ENCODE data around the gene UMODL1.
"Not testable (repeated sequence)": the region's sequence is repeated elsewhere in the genome, so short reads cannot be mapped to it uniquely, and the experiment has no call there.

The UMODL1 gene

DNA sequence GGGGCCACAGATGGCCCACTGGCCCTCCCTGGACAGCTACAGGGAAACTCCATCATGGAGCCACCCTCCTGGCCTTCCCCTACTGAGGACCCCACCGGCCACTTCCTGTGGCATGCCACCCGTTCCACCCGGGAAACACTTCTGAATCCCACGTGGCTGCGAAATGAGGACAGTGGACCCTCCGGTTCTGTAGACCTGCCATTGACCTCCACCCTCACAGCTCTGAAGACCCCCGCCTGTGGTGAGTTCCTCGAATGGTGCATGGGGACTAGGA lies 40.3 kb downstream of the UMODL1 start:
- no peak for DNase-seq (ENCODE audit: low read depth in 1 of 2, low spot score in 1 of 2)

DNA sequence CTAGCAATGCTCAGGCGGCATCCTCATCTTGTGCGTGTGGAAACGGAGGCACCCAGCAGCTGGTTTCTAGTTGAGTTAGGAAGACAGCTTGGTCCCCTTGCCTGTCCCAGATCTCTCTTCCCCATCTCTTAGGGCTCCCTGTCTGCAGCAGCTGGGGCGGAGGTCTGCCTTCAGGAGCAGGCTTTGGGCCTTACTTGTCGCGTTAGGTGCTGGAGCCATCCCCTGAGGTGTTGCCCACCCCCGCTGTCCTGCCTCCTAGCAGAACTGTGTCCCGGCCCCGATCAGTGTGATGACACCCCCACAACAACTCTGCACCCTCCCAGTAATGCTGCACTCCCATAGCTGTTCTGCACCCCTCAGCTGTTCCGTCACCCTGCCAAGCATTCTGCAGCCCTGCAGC lies 40.7 kb downstream of the UMODL1 start:
- no peak for DNase-seq (ENCODE audit: low read depth in 1 of 2, low spot score in 1 of 2)

DNA sequence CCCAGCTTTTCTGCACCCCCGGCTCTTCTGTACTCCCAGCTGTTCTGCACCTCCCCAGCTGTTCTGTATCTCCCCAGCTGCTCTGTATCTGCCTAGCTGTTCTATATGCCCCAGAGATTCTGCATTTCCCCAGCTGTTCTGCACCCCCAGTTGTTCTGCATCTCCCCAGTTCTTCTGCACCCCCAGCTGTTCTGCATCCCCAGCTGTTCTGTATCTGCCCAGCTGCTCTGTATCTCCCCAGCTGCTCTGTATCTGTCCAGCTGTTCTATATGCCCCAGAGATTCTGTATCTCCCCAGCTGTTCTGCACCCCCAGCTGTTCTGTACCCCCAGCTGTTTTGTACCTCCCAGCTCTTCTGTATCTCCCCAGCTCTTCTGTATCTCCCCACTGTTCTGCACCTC lies 41.1 kb downstream of the UMODL1 start:
- no peak for DNase-seq (ENCODE audit: low read depth in 1 of 2, low spot score in 1 of 2)

DNA sequence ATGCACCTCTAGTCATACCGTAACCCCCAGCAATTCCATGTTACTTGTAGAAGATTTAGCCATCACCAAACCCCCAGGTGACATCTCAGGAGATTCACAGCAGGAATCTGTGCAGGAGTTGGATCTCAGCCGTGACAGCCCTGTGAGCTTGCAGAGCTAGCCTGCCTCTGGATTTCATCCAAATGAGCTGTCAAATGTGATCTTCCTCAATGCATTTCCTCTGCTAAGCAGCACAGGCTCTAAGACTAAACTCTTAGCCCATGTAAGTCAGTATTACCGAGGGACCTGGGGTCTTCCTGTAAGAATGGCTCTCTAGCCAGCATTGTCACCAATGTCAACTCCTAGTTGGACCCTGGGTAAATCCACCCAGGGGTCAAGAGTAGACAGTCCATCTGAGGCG lies 41.7 kb downstream of the UMODL1 start:
- DNase-seq (ENCODE audit: low read depth in 1 of 2, low spot score in 1 of 2), result no peak

DNA sequence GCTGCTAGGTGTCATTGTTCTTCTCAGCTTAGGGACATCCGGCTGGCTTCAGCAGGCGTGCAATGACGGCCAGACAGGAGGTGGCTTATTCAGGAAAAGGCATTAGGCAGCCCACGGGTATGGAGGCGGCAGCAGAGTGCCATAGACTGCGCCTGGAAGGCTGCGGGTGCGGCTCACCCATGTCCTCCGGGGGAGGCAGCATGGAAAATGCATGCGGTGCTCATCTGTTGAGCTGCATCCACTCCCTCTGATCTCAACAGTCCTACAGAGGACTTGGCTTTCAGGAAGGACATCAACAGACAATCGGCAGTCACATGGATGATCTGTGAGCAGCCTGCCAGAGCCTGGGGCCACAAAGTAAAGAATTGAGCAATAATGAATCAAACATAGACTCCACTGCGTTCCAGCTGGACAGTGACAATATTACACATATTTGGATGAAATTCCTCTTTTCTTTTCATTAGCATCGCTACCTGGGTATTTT lies 42.9 kb downstream of the UMODL1 start:
- DNase-seq (ENCODE audit: low read depth in 1 of 2, low spot score in 1 of 2), result no peak

DNA sequence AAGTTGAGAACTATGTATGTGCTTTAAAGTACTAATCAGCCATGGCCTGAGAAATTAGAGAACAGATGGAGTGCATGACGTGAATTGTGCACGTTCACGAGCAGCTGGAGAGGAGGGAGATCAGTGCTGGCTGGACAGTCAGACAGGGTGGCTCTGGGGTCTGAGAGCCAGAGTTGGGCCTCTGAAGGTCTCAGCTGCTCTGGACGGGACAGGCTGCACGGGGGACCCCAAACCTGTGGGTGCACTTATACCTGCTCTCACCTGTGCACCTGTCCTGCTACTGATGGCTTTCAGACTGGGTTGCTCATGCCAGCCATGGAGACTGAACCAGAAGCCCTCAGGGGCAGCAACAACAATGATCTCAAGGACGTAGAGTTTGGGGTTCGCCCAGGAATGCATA lies 43.5 kb downstream of the UMODL1 start:
- DNase-seq (ENCODE audit: low read depth in 1 of 2, low spot score in 1 of 2), result no peak

DNA sequence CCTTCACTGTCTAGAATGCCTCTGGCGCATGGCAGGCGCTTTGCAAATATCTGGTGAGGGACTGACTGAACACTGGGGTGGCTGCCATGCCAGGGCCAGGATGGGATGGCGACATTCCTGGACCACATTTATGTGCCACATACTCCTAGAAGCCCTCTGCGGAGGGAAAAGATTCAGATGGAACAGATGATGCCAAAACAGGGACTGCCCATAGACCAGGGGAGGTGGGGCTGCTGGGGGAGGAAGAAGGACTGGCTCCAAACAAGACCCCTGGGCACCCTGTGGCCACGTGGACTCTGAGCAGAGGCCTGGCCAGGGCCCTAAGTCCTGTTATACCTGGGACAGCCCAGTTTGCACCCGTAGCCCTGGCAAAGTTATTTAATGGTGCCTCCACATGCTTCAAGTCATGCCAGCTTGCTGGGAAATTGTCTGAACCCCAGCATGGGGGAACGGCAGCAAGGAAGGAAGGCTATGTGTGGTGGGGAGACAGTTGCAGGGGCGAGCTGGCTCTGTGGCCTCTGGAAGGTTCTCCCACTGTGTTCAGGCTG lies 44.1 kb downstream of the UMODL1 start:
- no peak for DNase-seq (ENCODE audit: low read depth in 1 of 2, low spot score in 1 of 2)

DNA sequence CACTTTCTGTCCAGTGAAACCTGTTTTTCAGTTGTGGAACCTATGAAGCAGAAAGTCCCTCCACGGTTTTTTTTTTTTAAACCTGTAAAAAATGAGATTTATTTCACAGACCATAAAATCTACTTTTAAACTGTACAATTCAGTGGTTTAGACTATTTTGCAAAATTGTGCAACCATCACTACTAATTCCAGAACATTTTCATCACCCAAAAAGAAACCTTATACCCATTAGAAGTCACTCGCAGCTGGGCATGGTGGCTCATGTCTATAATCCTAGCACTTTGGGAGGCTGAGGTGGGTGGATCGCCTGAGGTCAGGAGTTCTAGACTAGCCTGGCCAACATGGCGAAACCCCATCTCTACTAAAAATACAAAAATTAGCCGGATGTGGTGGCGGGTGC lies 45.4 kb downstream of the UMODL1 start:
- DNase-seq (ENCODE audit: low read depth in 1 of 2, low spot score in 1 of 2), result not testable (repeated sequence)

DNA sequence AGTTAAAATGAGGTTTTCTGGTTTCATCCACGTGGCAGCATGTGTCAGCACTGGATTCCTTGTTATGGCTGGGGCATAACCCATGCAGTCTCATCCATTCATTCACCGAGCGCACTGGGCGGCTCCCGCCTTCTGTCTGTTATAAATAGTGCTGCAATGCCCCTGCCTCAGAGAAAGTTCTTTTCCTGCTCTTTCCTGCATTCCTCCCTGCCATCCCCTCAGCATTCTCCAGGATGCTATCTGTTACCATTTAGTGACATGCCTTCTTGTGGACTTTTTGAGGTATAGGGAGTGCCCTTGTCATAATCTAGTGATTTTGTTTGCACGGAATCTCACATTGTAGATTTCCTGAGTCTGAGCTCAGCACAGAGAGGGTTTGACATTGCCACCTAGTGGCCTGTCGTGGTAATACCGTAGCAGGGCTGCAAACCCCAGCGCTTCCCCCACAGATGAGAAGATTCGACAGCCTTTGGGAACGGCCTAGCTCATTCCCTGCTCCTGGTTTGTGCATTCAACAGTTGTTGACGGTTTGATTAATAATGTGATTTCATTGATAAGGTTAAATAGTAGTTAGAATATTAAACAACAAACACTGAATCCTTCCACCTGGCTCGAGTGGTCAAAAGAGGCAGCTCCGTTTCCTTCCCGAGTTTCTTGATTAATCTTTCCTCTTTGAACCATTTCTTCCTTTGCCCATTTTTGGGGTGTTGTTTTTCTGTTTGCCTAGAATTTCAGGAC lies 46.3 kb downstream of the UMODL1 start:
- peak; percentile 65 to 67 for DNase-seq (ENCODE audit: low read depth in 1 of 2, low spot score in 1 of 2)

DNA sequence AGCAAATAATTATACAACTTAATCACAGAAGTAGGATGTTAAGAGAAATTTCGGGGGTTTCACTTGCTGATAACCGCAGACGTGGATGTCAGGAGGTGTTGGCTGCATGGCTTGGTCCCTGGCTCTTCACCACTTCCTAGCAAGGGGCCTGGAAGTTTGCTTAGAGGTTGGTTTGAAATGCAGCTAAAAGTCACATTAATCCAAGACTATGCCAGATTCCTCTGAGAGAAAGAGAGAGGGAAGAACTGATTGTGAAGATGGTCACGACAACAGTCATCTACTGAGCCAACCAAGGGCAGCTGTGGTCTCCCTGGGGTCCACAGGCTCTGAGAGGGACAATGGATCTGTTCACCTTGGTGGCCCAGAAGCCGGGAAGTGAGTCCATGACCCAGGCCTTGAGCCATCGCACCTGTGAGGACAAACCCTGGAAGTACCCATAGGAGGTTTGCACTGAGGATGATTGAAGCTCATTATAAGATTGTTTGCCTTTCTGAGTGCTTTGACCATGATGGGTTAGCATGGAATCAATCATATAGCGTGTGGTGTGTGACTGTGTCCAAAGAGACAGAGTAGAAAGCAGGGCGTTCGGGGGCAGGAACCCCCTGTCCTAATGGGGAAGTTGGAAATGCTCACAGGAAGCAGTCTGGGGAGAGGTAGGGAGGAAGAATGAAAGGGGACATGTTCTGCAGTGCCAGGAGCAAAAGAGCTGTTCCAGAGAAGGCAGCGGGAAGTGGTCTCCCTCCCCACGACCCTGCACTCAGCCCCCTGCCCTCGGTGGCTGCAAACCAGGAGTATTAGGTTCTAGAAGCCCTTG lies 47.1 kb downstream of the UMODL1 start:
- no peak for DNase-seq (ENCODE audit: low read depth in 1 of 2, low spot score in 1 of 2)

DNA sequence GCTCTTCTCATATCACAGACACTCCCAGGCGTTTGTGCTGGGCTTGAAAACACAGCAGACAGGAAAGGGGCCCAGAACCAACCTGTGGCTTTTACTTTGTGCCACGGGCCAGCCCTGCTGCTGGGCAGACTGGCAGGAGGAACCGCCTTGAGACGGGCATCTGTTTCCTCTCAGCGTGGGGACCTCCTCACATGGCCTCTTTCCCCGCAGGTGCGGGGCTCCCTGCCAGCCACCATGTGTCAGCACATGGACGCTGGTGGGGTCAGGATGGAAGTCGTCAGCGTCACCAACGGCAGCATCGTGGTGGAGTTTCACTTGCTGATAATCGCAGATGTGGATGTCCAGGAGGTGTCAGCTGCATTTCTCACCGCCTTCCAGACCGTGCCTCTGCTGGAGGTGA lies 47.8 kb downstream of the UMODL1 start:
- no peak for DNase-seq (ENCODE audit: low read depth in 1 of 2, low spot score in 1 of 2)

DNA sequence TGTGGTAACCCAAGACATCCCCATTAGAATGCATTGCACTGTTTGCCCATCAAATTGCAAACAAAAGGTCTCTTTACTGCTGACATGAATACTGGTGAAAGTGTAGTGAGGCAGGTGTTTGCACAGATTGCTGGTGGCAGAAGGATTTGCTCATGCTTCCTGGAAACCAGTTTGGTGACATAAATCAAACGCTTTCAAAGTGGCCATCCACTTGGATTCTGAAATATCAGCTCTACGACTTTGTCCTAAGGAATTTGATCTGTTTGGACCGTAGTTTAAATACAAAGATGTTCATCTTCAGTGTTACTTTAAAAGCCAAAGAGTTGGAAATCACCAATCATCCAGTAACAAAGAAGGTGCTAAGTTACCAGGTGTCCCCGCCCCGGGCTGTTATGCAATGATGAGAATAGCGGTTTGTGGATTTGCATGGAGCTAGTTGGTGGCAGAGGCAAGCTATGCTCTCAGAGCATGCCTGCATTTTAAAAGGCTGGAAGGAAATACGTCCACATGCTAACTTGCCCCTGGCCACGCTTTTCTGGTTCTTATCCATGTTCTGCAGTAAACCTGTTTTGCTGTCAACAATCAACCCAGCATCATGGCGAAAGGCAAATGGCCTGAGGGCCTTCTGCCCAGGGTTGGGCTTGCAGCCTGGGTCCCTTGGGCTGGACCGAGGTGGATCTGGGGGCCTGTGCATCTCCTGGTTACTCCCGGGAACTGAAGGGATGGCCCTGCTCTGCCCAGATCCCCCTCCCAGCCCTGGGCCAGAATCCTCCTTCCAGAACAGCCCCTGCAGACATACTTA lies 49.2 kb downstream of the UMODL1 start:
- no peak for DNase-seq (ENCODE audit: low read depth in 1 of 2, low spot score in 1 of 2)

DNA sequence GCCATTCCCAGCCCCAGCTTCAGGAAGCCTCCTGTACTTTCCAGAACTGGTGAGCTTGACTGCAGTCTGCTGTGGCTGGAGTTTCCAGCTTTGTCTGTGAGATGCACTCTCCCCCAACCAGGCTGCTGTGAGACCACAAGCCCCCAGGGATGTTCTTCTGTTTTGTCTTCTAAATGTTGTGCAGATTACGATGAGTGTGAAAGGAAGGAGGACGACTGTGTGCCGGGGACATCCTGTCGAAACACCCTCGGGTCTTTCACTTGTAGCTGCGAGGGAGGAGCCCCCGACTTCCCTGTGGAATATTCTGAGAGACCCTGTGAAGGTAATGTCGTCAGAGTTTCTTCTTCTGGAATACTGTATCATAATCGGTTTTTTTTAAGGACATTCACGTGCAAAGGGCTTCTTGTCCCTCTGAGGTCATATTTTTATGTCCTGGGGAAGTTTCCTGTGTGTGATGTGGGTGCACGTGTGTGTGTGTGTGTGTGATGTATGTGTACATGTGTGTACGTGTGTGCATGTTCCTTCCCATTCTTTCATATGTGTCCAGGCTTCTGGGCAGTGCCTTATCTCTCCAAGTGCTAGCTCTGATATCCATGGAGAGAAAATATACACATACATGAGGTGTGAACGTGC lies 49.9 kb downstream of the UMODL1 start:
- DNase-seq (ENCODE audit: low read depth in 1 of 2, low spot score in 1 of 2), result no peak

DNA sequence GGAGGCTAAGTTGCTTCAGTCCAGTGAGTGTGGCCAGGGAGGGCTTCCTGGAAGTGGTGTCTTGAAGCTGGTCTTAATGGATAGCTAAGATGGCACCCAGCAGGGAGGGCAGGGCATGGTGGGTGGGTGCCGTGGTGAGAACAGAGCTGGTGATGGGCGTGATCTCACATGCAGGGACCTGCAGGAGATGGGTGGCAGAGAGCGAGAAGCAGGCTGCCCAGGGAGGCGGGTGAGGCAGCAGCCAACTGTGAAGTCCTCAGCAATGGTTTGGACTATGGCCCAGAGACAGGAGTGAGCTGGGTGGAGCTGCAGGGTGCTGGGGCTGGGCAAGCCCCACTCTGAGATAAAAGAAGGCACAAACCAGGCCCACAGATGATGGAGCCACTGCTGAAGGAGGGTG lies 50.7 kb downstream of the UMODL1 start:
- no peak for DNase-seq (ENCODE audit: low read depth in 1 of 2, low spot score in 1 of 2)

DNA sequence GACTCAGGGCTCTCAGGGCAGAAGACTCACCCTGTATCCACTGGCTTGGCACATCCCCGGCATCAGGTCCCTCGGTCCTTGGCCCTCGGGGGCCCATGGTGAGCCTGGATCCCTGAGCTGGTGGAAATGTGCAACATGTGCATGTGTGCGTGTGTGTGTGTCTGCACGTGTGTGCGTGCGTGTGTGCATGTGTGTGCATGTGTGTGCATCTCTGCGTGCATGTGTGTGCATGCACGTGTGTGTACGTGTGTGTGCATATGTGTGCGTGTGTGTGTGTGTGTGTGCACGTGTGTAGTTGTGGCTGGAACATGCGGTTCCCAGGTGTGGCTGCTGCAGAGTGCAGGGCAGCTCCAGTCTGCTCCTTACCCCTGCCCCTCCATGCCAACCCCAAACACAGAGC lies 51.3 kb downstream of the UMODL1 start:
- DNase-seq (ENCODE audit: low read depth in 1 of 2, low spot score in 1 of 2), result no peak

DNA sequence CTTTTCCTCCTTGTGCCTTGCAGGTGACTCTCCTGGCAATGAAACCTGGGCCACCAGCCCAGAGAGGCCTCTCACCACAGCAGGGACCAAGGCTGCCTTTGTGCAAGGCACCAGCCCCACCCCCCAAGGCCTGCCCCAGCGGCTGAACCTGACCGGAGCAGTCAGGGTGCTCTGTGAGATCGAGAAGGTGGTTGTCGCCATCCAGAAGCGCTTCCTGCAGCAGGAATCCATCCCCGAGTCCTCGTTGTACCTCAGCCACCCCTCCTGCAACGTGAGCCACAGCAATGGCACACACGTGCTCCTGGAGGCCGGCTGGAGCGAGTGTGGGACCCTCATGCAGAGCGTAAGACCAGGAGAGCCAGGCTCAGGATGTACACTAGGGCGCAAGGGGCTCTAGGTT lies 51.7 kb downstream of the UMODL1 start:
- DNase-seq (ENCODE audit: low read depth in 1 of 2, low spot score in 1 of 2), result no peak

DNA sequence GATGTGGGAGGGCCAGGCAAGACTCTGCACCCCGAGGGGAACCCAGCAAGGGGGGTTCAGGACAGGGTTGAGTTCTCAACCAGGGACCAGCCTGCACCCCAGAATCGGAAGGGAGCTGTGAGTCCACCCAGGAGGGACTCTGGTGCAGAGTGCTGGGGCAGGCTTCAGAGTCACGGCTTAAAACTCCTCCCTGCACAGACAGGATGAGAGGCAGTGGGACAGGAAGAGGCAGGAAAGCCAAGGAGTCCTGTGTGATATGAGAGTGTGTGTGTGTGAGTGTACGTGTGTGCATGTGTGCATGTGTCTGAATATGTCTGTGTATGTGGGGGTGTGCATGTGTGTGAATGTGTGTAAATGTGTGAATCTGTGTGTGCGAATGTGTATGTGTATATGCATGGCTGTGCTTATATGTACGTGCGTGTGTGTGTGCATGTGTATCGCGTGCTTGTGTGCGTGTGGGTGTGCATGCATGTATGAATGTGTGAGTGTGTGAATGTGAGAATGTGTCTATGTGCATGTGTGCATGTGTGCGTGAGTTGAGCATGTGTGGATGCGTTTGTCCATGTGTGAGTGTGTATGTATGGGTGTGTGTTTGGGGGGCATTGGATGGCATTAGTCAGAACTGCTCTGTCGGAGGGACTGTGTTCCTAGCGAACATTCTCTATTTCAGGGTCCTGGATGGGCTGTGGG lies 52.2 kb downstream of the UMODL1 start:
- no peak for DNase-seq (ENCODE audit: low read depth in 1 of 2, low spot score in 1 of 2)

DNA sequence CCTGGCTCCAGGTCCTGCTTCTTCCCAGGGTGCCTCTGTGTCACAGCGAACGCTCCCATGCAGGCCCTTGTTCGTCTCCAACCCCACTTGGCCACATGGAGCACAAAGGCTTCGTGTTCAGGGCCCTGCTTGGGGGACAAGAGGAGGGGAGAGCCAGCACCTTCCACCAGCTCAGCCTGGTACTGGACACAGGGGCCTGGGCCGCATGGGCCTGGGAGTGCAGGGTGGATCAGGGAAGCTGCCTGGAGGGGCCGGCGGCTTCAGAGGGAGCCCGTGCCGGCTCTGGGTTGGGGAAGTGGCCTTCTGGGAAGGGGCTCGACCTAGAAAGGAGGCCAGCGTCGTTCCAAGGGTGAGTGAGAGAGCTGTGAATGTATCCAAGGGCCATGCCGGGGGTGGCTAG lies 53.0 kb downstream of the UMODL1 start:
- DNase-seq (ENCODE audit: low read depth in 1 of 2, low spot score in 1 of 2), result no peak

DNA sequence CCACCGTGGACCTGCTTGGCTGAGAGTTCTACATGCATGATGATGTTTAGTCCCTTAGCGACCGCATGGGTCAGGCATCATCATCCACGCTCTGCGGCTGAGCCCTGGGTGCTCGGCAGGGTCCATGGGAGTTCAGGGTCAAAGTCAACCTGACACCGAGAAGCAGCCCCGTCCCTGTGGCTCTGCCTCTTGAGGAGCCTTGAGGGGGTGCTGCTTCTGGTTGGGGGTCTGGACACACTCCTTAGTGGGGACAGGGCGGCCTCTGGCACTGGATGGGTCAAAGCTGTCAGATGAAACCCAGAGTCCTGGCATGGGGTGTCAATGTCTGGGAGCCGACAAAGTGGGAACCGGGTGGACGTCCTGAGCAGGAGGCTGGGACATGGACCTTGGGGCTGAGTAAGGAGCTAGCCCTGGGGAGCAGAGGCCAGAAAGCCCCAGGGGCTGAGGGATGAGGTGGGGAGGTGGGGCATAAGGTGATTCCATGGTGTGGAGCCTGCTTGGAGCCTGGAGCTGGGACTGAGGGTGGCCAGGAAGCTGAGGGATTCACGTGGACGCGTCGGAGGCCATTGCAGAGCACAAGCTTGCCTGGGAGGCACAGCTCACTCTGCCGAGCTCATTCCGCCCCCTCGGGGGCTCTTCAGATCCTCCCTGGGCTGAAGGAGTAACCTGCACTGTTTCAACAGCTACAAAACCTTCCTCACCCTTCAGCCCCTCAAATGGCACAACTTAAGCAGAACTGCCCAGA lies 53.9 kb downstream of the UMODL1 start:
- no peak for DNase-seq (ENCODE audit: low read depth in 1 of 2, low spot score in 1 of 2)
